GM12878 (cell line): ENCODE results near the gene ATXN2. TPM values are rescaled to one million over a fixed set of nuclear protein-coding genes. Genes with fewer than 3 reads are reported as not detected.

Source experiments
- FOXK2 ChIP-seq: fragments of 450-650 bp; IDR thresholded peaks from 2 replicates; pipeline ENCODE4 v1.6.1; 2017; ENCODE audit warnings: mild to moderate bottlenecking, moderate library complexity
- POU2F2 ChIP-seq: IDR thresholded peaks from 3 replicates; pipeline ENCODE4 v1.6.1; 2011; ENCODE audit warnings: low read depth, mild to moderate bottlenecking, low read length, borderline replicate concordance
- ZBED1 ChIP-seq: IDR thresholded peaks from 2 replicates; pipeline ENCODE4 v1.6.1; 2016; ENCODE audit warnings: borderline replicate concordance
- ZNF207 ChIP-seq: fragments of 450-650 bp; IDR thresholded peaks from 2 replicates; pipeline ENCODE4 v1.6.1; 2014; ENCODE audit warnings: antibody characterized with exemption, mild to moderate bottlenecking, borderline replicate concordance
- polyA plus RNA-seq, 11 experiments: library from polyadenylated mRNA; depleted of rRNA in 4 of 11; unstranded in 6 of 11; stranded (reverse) in 5 of 11; fragments of >200 nt; fragmentation: Nextera tagmentation in 4 of 11; fragmentation: Illumina TruSeq in 1 of 11; extraction: Ambion mirVana in 4 of 11; extraction: Trizol in 1 of 11; gene quantifications; 1 replicate in 1 of 11; 2 replicates in 10 of 11; pipeline versions ENCODE4 v1.2.1 to v1.2.3, GENCODE V29; 2011 to 2016; ENCODE audit warnings: inconsistent platforms in 2 of 11, missing spikeins in 2 of 11, low read depth in 1 of 11
- total RNA-seq, 4 experiments: library from RNA; depleted of rRNA in 3 of 4; stranded (reverse); fragments of >200 nt in 3 of 4; fragmentation: Illumina TruSeq in 1 of 4; extraction: Trizol in 1 of 4; gene quantifications; 2 replicates each; pipeline versions ENCODE4 v1.2.1 to v1.2.3, GENCODE V29; 2013 to 2021
- TF ChIP-seq, protein P1 (sequence below): IDR thresholded peaks from 2 replicates; pipeline ENCODE4 v1.6.1; 2012; ENCODE audit warnings: improper control_type of control experiment, low read depth, low read length; ENCODE audit not compliant: insufficient replicate concordance
- TF ChIP-seq, protein P2 (sequence below): fragments of 450-650 bp; IDR thresholded peaks from 2 replicates; pipeline ENCODE4 v1.6.1; 2017; ENCODE audit warnings: mild to moderate bottlenecking, moderate library complexity

The ATXN2 gene
- total and polyA plus RNA-seq, 10 of the 15 experiments (the other 5 are each of a cell fraction or from before 2014, with no cell fraction given) = 8.8 to 31.5 (median 19.0) TPM

DNA sequence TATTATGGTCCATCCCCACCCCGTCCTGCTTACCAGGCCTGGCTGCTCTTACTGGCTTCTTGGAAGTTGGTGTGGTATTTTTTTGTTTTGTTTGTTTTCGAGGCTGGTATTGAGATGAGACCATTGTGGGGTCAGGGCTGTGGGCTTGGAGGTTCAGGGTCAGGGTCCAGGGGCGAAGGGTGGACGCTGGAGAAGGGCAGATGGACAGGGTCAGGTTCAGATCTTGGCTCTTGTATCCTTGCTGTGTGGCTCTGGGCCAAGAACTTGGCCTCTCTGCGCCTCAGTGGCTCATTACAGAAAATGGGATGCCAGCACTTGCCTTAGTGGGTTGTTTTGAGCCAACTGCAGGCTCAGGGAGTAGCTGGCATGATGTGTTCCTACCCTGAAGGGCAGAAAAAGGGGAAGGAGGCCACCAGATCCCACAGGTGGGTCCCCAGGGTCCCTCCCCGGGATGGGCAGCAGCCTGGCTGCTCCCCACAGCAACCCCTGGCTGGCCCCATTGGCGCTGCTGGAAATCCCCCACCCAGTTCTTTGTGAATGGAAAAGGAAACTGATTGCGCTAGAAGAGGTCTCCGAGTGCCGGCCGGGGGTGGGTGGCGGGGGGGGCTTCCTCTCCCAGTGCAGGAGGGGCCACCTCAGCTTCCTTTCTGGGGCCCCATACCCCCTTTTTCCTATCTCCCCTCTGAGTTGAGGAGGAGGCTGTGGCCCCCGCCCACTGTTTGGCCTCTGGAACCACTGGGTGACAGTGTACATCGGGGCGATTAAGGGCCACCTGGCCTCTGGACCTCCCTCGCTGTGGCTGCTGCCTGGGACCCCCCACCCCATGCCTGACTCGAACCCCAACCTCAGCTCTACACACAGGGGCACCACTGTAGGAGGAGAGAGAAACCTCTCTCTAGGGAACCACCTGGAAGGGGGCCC is 168.4 kb downstream of the ATXN2 start (continued):
- TF ChIP-seq, protein P1, sequence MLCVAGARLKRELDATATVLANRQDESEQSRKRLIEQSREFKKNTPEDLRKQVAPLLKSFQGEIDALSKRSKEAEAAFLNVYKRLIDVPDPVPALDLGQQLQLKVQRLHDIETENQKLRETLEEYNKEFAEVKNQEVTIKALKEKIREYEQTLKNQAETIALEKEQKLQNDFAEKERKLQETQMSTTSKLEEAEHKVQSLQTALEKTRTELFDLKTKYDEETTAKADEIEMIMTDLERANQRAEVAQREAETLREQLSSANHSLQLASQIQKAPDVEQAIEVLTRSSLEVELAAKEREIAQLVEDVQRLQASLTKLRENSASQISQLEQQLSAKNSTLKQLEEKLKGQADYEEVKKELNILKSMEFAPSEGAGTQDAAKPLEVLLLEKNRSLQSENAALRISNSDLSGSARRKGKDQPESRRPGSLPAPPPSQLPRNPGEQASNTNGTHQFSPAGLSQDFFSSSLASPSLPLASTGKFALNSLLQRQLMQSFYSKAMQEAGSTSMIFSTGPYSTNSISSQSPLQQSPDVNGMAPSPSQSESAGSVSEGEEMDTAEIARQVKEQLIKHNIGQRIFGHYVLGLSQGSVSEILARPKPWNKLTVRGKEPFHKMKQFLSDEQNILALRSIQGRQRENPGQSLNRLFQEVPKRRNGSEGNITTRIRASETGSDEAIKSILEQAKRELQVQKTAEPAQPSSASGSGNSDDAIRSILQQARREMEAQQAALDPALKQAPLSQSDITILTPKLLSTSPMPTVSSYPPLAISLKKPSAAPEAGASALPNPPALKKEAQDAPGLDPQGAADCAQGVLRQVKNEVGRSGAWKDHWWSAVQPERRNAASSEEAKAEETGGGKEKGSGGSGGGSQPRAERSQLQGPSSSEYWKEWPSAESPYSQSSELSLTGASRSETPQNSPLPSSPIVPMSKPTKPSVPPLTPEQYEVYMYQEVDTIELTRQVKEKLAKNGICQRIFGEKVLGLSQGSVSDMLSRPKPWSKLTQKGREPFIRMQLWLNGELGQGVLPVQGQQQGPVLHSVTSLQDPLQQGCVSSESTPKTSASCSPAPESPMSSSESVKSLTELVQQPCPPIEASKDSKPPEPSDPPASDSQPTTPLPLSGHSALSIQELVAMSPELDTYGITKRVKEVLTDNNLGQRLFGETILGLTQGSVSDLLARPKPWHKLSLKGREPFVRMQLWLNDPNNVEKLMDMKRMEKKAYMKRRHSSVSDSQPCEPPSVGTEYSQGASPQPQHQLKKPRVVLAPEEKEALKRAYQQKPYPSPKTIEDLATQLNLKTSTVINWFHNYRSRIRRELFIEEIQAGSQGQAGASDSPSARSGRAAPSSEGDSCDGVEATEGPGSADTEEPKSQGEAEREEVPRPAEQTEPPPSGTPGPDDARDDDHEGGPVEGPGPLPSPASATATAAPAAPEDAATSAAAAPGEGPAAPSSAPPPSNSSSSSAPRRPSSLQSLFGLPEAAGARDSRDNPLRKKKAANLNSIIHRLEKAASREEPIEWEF = no peak
- TF ChIP-seq POU2F2 (peak; percentile 19; the same call in 1 of the 3 replicates), FOXK2 (no peak), ZBED1 (no peak), ZNF207 (no peak)
- TF ChIP-seq, protein P2, sequence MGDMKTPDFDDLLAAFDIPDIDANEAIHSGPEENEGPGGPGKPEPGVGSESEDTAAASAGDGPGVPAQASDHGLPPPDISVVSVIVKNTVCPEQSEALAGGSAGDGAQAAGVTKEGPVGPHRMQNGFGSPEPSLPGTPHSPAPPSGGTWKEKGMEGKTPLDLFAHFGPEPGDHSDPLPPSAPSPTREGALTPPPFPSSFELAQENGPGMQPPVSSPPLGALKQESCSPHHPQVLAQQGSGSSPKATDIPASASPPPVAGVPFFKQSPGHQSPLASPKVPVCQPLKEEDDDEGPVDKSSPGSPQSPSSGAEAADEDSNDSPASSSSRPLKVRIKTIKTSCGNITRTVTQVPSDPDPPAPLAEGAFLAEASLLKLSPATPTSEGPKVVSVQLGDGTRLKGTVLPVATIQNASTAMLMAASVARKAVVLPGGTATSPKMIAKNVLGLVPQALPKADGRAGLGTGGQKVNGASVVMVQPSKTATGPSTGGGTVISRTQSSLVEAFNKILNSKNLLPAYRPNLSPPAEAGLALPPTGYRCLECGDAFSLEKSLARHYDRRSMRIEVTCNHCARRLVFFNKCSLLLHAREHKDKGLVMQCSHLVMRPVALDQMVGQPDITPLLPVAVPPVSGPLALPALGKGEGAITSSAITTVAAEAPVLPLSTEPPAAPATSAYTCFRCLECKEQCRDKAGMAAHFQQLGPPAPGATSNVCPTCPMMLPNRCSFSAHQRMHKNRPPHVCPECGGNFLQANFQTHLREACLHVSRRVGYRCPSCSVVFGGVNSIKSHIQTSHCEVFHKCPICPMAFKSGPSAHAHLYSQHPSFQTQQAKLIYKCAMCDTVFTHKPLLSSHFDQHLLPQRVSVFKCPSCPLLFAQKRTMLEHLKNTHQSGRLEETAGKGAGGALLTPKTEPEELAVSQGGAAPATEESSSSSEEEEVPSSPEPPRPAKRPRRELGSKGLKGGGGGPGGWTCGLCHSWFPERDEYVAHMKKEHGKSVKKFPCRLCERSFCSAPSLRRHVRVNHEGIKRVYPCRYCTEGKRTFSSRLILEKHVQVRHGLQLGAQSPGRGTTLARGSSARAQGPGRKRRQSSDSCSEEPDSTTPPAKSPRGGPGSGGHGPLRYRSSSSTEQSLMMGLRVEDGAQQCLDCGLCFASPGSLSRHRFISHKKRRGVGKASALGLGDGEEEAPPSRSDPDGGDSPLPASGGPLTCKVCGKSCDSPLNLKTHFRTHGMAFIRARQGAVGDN = no peak; the same call in 1 of the 2 replicates
- TF ChIP-seq, all 136 proteins: peak for 43
